Measurements from ENCODE around the gene WDFY4.

Gene WDFY4

DNA sequence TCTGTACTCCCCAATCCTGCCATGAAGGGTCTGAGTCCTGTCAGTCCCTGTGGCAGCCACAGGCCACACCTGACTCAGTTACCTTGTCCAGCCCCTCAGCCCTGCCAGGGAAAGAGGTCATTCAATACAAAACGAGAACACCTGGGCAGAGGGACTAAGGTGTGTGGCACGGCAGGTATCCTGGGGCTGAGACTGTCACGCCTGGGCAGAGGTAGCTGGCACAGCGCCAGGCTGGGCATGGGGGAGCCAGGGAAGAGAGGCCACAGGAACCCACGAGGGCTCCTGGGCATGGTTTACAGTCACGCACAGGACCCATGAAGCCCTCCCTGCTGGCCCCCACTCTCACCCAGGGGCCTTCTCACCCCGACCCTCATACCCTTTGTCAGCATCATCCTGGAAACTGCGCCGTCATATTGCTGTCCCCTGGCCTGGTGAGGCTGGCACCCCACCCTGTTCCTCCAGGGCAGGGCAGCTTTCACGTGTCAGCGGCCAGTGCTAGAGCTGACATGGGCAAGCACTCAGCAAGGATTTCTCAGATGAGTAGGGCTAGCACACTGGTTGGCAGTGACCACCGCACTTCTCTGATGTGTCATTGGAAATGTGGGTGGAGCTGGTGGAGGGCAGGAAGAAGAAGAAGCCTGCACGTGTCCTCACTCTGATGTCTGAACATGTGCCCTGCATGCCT lies 212.2 kb downstream of the WDFY4 start:
- TF ChIP-seq CTCF (IDR thresholded peaks at IDR 0.05), result no peak

GRCh38 chr10:48897441-48897790 lies 212.7 kb downstream of the WDFY4 start:
- no peak for TF ChIP-seq CTCF (IDR thresholded peaks at IDR 0.05)

GRCh38 chr10:48898426-48898825 lies 213.8 kb downstream of the WDFY4 start:
- no peak for TF ChIP-seq CTCF (IDR thresholded peaks at IDR 0.05)

GRCh38 chr10:48899781-48900180 lies 215.1 kb downstream of the WDFY4 start:
- no peak for TF ChIP-seq CTCF (IDR thresholded peaks at IDR 0.05)

GRCh38 chr10:48900371-48900801 lies 215.7 kb downstream of the WDFY4 start:
- TF ChIP-seq CTCF (IDR thresholded peaks at IDR 0.05), result no peak

GRCh38 chr10:48901319-48901718 lies 216.6 kb downstream of the WDFY4 start:
- TF ChIP-seq CTCF (IDR thresholded peaks at IDR 0.05), result no peak

- no peak for TF ChIP-seq CTCF (IDR thresholded peaks at IDR 0.05)
Observed at GRCh38 chr10:48902096-48902495, 217.4 kb downstream of the WDFY4 start.

DNA sequence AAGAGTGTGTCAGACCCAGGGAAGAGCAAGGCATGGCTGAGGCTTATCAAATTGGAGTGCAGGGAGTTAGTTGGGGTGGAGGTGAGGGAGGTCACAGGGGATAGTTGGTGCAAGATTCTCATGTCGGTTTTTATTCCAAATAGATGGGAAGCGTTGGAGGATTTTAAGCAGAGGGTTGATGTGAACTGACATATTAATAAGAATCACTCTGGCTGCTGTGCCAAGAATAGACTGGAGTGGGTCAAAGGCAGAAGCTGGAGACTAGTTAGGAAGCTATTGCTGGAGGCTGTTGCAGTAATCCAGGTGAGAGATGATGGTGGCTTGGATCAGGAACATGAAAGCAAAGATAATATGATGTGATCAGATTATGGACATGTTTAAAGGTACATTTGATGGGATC lies 218.5 kb downstream of the WDFY4 start:
- no peak for TF ChIP-seq CTCF (IDR thresholded peaks at IDR 0.05)

All from LNCAP (cell line).